CD4-positive, alpha-beta T cell treated with Interleukin-10 for 1 hour (primary cell): ENCODE measurements around the gene CASP2.
"Not testable (repeated sequence)": the region's sequence is repeated elsewhere in the genome, so short reads cannot be mapped to it uniquely, and the experiment has no call there.

ENCODE experiments used
- DNase-seq: peaks from one replicate; pipeline ENCODE4 v3.0.0-alpha.2; 2020

The CASP2 gene

DNA sequence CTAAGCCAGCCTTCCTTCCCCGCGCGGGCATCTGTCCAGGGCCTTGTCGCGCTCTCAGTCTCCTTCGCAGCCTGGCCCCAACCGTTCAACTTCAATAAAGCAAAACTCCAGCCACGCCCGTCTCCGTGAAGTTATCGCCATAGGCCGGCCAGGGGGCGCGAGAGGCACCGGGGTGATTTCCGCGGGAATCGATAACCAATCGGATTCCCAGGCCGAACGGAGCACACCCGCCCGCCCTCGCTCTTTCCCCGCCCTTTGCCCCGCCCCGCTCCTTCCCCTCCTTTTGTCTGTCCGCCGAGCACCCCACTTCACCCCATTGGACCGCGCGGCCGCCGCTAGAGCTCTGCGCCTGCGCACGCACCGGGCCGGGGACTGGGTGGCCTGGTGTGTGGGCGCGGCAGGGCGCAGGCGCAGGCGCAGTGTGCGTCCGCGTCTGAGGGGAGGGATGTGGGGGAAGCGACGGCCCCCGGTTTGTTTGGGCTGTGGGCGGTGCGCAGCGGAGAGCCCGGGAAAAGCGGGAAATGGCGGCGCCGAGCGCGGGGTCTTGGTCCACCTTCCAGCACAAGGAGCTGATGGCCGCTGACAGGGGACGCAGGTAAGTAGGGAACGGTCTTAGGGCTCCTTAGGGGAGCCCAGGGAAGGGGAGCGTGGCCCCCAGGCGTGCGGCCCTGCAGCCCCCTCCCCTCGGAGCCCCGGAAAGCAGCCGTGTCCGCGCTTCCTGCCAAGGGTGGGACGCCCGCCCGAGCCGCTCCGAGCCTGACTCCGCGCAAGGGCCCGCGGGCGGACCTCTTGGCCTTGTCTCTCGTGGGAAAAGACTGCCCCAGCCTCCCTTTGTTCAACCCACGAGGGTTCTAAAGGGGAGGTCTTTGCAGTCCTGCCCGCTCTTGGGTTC lies at the start of gene CASP2:
Gene CASP2, plus strand, starts transcription at position 417 of the 892 bp plus-strand sequence. Its CDS starts 105 bp downstream, at position 522.
- peak; percentile 99 for DNase-seq

DNA sequence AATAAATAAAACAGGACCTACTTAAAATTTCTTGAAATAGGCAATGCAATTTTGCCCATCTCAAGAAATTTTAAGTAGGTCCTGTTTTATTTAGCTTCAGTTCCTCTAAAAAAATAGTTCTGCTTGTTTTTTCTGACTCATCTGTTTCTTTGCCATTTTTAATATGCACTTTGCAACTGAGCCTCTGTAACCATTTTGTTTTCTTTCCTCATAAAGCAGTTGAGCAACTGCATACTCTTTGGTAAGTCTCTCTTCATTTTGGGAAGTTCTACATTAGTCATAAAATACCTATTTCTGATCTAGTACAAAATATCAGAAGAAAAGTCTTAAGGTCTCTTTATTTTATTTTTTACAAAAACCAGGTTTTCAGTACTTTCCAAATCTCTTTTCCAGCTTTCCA lies 48.3 kb upstream of the CASP2 start:
- DNase-seq = no peak

DNA sequence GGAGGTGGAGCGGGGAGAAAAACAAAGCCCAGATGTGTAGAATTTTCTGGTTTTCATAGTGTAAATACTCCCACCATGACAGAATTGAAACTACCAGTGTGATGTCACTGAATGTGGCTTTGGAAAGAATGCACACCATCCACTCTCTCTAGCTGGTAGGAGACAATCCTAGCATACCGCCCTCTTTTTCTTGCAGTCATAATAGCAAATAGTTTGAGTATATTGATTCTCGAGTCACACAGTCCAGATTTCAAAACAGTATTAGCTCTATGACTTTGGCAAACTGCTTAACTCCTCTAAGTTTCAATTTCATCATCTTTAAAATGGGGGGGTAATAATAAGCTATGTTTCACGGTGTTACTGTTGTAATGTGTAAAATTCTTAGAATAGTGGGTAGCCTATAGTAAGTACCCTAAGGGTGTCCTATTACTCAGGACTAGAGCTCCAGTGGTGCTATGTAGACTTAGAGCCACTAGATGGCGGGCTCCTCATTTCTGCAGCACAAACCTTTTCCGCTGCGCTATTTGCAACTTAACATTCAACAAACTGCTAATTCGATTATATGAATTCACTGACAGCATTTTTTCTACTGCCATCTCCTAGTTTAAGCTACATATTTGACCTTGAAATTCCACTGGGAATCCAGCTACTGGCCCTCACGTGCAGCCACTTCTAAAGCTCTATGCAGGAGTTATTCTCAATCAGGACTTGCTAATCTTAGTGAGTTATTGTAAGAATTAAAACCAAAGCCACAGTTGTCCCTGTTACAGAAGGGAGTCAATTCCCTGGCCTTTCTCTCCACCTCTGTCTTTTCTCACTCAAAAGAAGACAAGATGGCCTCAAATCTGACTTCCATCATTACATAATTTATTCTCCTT lies 47.6 kb upstream of the CASP2 start:
- DNase-seq = peak; percentile 86

DNA sequence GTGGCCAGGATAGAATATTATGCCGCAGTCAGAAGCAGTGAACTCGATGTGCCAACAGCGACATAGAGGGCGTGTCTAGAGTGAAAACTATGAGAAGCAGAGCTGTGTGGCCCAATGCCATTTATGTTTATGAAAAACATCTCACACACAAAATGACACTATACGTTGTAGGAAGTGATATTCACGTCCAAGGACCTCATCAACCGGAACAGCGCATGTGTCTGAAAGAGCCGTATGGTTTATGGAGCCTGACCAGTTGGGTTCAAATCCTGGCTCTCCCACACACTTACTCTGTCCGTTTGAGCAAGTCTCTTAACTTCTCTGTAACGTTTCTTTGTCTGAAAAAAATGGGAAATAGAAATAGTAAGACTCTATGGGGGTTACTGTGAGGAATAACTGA lies 45.8 kb upstream of the CASP2 start:
- DNase-seq = no peak

DNA sequence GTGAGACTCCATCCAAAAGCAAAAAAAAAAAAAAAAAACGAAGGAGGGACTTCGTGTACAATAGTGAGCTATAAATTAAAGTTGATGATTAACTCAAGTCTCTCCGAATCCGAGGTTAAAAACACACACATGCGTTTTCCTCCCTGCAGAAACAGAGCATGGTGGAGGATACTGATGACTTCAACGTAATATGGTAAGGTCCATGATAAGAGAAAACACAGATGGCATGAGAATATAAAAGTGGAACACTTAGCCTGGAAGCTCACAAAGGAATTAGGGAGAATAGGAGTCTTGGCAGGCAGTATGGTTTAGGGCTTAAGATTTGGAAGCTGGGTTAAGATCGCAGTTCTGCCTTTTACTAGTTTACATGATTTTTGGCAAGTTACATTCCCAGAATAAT lies 45.0 kb upstream of the CASP2 start:
- DNase-seq = no peak

- no peak for DNase-seq
These were observed 44.5 kb upstream of the CASP2 start for GRCh38 chr7:143243614-143244013.

DNA sequence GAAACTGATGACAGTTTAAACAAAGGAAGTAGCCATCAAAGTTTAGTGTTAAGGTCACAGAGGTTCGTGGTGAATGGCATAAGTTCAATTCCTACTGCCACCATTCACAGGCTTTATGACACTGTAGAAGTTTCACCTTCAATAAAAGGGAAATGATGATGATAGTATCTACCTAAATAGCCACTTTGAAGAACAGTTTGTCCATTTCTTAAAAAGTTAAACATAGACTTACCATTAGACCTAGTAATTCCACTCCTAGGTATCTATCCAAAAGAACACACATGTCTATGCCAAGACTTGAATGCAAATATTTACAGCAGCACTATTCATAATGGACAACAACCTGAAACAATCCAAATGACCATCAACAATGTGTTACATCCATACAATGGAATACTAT lies 43.8 kb upstream of the CASP2 start:
- no peak for DNase-seq

DNA sequence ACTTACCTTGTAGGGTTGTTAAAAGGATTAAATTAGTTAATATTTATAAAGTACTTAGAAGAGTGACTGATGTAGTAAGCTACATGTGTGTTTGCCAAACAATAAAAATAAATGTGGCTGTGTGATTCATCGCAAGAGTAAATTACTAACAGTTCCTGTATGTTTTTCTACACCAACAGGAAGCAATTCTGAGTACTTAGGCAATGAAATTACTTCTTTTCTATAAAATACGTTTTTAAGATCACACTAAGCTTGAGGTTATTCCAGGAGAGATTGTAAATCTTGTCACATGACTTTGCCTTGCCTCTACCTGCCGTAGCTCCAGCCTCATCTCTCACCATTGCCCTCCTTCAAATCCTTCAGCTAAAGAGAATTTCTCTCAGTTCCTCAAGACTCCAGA lies 43.0 kb upstream of the CASP2 start:
- no peak for DNase-seq

DNA sequence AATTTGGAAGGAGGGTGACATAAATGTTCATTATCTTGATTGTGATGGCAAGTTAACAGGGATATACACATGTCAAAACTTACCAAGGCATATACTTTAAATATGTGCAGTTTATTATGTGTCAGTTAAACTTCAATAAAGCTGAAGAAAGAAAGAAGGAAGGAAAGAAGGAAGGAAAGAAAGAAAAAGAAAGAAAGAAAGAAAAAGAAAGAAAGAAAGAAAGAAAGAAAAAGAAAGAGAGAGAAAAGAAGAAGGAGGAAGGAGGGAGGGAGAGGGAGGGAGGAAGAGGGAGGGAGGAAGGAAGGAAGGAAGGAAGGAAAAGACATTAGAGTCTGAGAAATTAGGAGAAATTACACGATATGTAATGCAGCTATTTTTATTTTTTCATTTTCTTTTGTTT lies 40.8 kb upstream of the CASP2 start:
- no peak for DNase-seq

- no peak for DNase-seq
These were observed 39.3 kb upstream of the CASP2 start for GRCh38 chr7:143248761-143249354.

DNA sequence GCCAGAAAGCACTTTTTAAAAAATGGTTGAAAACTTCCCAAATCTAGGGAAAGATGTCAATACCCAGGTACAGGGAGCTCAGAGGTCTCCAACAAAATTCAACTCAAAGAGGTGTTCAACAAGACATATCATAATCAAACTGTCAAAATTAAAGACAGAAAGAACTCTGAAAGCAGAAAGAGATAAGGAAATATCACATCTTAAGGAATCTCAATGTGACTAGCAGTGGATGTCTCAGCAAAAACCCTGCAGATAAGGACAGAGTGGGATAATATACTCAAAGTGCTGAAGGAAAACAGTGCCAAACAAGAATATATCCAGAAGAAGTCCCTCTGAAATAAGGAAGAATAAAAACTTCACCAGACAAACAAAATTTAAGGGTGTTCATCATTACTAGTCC lies 38.0 kb upstream of the CASP2 start:
- no peak for DNase-seq

DNA sequence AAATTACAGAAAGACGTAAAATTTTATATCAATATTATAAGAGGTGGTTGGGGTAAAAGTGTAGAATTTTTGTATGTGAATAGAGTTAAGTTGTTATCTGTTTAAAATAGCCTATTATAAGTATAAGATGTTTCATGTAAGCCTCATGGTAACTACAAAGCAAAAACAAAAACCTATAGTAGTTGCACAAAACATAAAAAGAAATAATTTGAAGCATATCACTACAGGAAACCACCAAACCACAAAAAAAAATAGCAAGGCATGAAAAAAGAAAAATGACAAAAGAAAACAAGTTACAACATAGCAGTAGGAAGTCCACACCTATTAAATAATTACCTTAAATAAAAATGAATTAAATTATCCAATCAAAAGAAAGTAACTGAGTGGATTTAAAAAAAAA lies 37.3 kb upstream of the CASP2 start:
- DNase-seq = peak; percentile 58

DNA sequence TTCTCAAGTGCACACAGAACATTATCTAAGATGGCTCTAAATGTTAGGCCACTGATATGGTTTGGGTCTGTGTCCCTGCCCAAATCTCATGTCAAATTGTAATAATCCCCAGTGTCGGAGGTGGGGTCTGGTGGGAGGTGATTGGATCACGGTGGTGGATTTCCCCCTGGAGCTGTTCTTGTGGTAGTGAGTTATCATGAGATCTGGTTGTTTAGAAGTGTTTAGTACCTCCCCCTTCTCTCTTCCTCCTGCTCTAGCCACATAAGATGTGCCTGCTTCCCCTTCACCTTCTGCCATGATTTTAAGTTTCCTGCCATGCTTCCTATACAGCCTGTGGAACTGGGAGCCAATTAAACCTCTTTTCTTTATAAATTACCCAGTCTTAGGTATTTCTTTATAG lies 36.1 kb upstream of the CASP2 start:
- DNase-seq = peak; percentile 45

DNA sequence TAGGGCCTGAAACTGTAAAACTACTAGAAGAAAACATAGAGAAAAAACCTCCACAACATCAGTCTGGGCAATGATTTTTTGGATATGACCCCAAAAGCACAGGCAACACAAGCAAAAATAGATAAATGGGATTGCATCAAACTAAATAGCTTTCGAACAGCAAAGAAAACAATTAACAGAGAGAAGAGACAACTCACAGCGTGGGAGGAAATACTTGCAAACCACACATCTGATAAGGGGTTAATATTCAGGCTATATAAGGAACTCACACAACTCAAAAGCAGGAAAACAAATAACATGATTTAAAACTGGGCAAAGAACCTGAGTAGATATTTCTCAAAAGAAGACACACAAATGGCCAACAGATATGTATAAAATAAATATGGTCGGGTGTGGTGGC lies 32.6 kb upstream of the CASP2 start:
- no peak for DNase-seq

DNA sequence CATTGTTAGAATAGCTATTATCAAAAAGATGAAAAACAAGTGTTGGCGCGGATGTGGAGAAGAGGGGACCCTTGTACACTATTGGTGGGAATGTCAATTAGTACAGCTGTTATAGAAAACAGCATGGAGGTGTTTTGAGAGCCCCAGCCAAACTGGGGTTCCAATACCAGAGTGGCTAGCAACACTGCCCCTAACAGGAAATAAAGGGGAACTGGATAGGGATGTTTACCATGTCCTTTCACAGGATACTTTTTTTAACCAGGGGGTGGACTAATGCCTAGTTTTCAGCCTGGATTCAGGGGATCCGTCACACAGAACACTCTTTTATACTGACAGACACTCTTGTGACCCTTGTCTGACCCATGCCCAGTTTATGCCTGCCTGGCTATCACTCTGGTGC lies 31.8 kb upstream of the CASP2 start:
- DNase-seq = no peak

- no peak for DNase-seq
These were observed 31.2 kb upstream of the CASP2 start for GRCh38 chr7:143256932-143257331.

GRCh38 chr7:143257501-143257900 lies 30.6 kb upstream of the CASP2 start:
- no peak for DNase-seq

GRCh38 chr7:143258831-143259230 lies 29.3 kb upstream of the CASP2 start:
- DNase-seq = peak; percentile 45

DNA sequence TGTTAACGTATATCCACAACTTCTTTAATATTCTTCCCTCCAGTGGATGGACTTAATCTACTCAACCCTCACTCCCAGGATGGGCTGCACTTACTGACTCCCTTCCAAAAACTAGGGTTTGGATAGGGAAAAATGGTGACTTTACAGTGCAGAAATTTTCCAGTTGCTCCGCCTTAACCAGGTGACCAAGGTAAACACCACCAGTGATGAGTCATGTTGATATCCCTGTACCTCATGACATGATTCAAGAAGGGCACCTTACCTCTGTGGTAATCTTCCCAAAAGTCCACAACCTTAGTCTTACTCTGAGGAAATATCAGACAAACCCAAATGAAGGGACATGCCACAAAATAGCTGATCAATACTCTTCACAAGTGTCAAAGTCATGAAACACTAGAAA lies 28.4 kb upstream of the CASP2 start:
- DNase-seq = no peak

DNA sequence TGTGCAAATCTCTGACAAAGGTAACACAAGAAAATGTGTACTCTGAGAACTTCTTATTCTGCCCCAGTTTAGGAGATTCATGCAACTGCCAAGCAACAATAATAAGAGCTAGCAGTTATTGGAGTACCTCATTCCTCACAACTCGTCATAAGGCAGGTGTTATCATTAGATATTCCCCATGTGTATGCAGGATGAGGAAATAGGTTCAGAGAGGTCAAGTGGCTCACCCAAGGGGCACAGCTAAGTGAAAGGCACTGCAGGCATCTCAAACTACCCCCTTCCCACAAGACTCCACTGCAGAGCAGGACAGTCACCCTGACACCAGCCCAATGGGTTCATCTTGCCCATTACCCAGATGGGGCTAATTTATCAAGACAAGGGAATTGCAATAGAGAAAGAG lies 26.2 kb upstream of the CASP2 start:
- no peak for DNase-seq

- peak; percentile 84 for DNase-seq
These were observed 24.6 kb upstream of the CASP2 start, which contains the start of gene GSTK1 for GRCh38 chr7:143263266-143264195. TSS of gene GSTK1 (plus strand) at chr7:143263441. CDS start at chr7:143263514, 73 bp downstream.

DNA sequence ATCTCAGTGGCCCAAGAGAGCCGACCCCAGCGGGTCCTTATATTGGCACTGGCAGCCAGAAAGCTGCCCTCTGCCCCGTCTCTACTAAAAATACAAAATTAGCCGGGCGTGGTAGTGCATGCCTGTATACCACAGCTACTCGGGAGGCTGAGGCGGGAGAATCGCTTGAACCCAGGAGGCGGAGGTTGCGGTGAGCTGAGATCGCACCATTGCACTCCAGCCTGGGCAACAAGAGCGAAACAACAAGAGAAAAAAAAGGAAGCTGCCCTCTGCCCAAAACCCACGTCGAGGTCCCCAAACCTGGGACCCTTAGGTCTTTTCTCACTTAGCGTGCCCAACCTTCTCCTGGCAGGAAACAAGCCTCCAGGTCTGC lies 24.0 kb upstream of the CASP2 start:
- not testable (repeated sequence) for DNase-seq
